ENCODE measurements around the gene POLR1C. TPM values are rescaled to one million over a fixed set of nuclear protein-coding genes. Genes with fewer than 3 reads are reported as not detected.
A peak's percentile ranks its signal among the peaks of the same experiment; 100 is the strongest.

Gene POLR1C
- total and polyA plus RNA-seq, 2 experiments from 2014 or later, result 24.9 to 38.1 TPM

GRCh38 chr6:43517505-43518357 lies 842 bp downstream of the POLR1C start:
- peak overlapping the region; percentile 99 for H3K4me2 ChIP-seq (ENCODE audit: unreplicated experiment)
- no peaks in the 10 kb centered on the region for H4K20me1 ChIP-seq (ENCODE audit: insufficient read depth)
- peak overlapping the region; percentile 95 for H3K9ac ChIP-seq
- peaks cover 27% of the 10 kb centered on the region for H3F3A ChIP-seq (ENCODE audit: insufficient read depth)
- H3K9me3 ChIP-seq (ENCODE audit: low read depth), result no peaks in the 10 kb centered on the region
- peaks cover 36% of the 10 kb centered on the region for H3K36me3 ChIP-seq (ENCODE audit: low read depth)
- H2AFZ ChIP-seq, result peak overlapping the region; percentile 91
- peak; percentile 36 for DNase-seq
- TF ChIP-seq EZH2 (IDR thresholded peaks at IDR 0.05; ENCODE audit: insufficient read depth, poor library complexity, severe bottlenecking) (no peak), EZH2phosphoT487 (IDR thresholded peaks at IDR 0.05; ENCODE audit: insufficient read depth, low read depth) (no peak)
- in situ Hi-C loops (cut with MboI), result no loop called here
- no peaks in the 10 kb centered on the region for H3K27me3 ChIP-seq (replicated peaks; ENCODE audit: insufficient read depth)
- peaks cover 74% of the 10 kb centered on the region for H3K79me2 ChIP-seq (ENCODE audit: insufficient read depth)
- peaks cover 21% of the 10 kb centered on the region for H3K4me1 ChIP-seq (ENCODE audit: insufficient read depth)
- H3K9me2 ChIP-seq (ENCODE audit: insufficient read depth), result no peaks in the 10 kb centered on the region
- WGBS, 2 experiments (ENCODE audit: low coverage in 1 of 2, low lambda C conversion rate in 2 of 2, missing lambda C conversion rate in 2 of 2), result 0 to 1% methylated on average over 10 of the region's 10 CpGs
- H3K27ac ChIP-seq, result peak overlapping the region; percentile 53
- peak overlapping the region; percentile 99 for H3K4me3 ChIP-seq

- H3K4me2 ChIP-seq (ENCODE audit: unreplicated experiment), result no peak overlapping the region
- peaks cover 31% of the 10 kb centered on the region for H3F3A ChIP-seq (ENCODE audit: insufficient read depth)
- H3K27me3 ChIP-seq (replicated peaks; ENCODE audit: insufficient read depth), result no peaks in the 10 kb centered on the region
- no peak overlapping the region for H3K4me3 ChIP-seq
- peaks cover 19% of the 10 kb centered on the region for H3K4me1 ChIP-seq (ENCODE audit: insufficient read depth)
- no peak for DNase-seq
- H3K27ac ChIP-seq, result no peak overlapping the region
- H2AFZ ChIP-seq, result no peak overlapping the region
- peaks cover 56% of the 10 kb centered on the region for H3K36me3 ChIP-seq (ENCODE audit: low read depth)
- H3K9ac ChIP-seq, result no peak overlapping the region
- in situ Hi-C loops (cut with MboI), result no loop called here
- whole genome bisulfite sequencing, 2 experiments (ENCODE audit: low coverage in 1 of 2, low lambda C conversion rate in 2 of 2, missing lambda C conversion rate in 2 of 2), result 88 to 89% methylated on average over 8 of the region's 8 CpGs
- H3K9me2 ChIP-seq (ENCODE audit: insufficient read depth), result no peaks in the 10 kb centered on the region
- H3K79me2 ChIP-seq (ENCODE audit: insufficient read depth), result peaks cover 51% of the 10 kb centered on the region
- H4K20me1 ChIP-seq (ENCODE audit: insufficient read depth), result no peaks in the 10 kb centered on the region
- H3K9me3 ChIP-seq (ENCODE audit: low read depth), result no peaks in the 10 kb centered on the region
- TF ChIP-seq EZH2phosphoT487 (IDR thresholded peaks at IDR 0.05; ENCODE audit: insufficient read depth, low read depth), result no peak
- no peak for TF ChIP-seq EZH2 (IDR thresholded peaks at IDR 0.05; ENCODE audit: insufficient read depth, poor library complexity, severe bottlenecking)
Measured at GRCh38 chr6:43520097-43520496, 3.2 kb downstream of the POLR1C start.

GRCh38 chr6:43521836-43522235 lies 4.9 kb downstream of the POLR1C start:
- H3K4me1 ChIP-seq (ENCODE audit: insufficient read depth), result peaks cover 11% of the 10 kb centered on the region
- no peak overlapping the region for H3K4me2 ChIP-seq (ENCODE audit: unreplicated experiment)
- in situ Hi-C loops (cut with MboI), result no loop called here
- no peak overlapping the region for H3K9ac ChIP-seq
- no peak overlapping the region for H2AFZ ChIP-seq
- H3K79me2 ChIP-seq (ENCODE audit: insufficient read depth), result peaks cover 35% of the 10 kb centered on the region
- no peak for TF ChIP-seq EZH2 (IDR thresholded peaks at IDR 0.05; ENCODE audit: insufficient read depth, poor library complexity, severe bottlenecking)
- no peak for TF ChIP-seq EZH2phosphoT487 (IDR thresholded peaks at IDR 0.05; ENCODE audit: insufficient read depth, low read depth)
- no peaks in the 10 kb centered on the region for H3K9me3 ChIP-seq (ENCODE audit: low read depth)
- H3K9me2 ChIP-seq (ENCODE audit: insufficient read depth), result no peaks in the 10 kb centered on the region
- no peaks in the 10 kb centered on the region for H4K20me1 ChIP-seq (ENCODE audit: insufficient read depth)
- no peaks in the 10 kb centered on the region for H3K27me3 ChIP-seq (replicated peaks; ENCODE audit: insufficient read depth)
- H3F3A ChIP-seq (ENCODE audit: insufficient read depth), result peaks cover 37% of the 10 kb centered on the region
- H3K4me3 ChIP-seq, result no peak overlapping the region
- H3K27ac ChIP-seq, result no peak overlapping the region
- 94 to 97% methylated on average over 2 of the region's 2 CpGs for WGBS, 2 experiments (ENCODE audit: low coverage in 1 of 2, low lambda C conversion rate in 2 of 2, missing lambda C conversion rate in 2 of 2)
- H3K36me3 ChIP-seq (ENCODE audit: low read depth), result peaks cover 72% of the 10 kb centered on the region
- DNase-seq, result no peak

GRCh38 chr6:43522547-43523261 lies 5.8 kb downstream of the POLR1C start:
- DNase-seq, result no peak
- no peaks in the 10 kb centered on the region for H3K9me3 ChIP-seq (ENCODE audit: low read depth)
- 87 to 90% methylated on average over 8 of the region's 8 CpGs for WGBS, 2 experiments (ENCODE audit: low coverage in 1 of 2, low lambda C conversion rate in 2 of 2, missing lambda C conversion rate in 2 of 2)
- H3K36me3 ChIP-seq (ENCODE audit: low read depth), result peaks cover 75% of the 10 kb centered on the region
- no peaks in the 10 kb centered on the region for H3K9me2 ChIP-seq (ENCODE audit: insufficient read depth)
- H3K27ac ChIP-seq, result no peak overlapping the region
- no peak overlapping the region for H3K4me2 ChIP-seq (ENCODE audit: unreplicated experiment)
- TF ChIP-seq EZH2 (IDR thresholded peaks at IDR 0.05; ENCODE audit: insufficient read depth, poor library complexity, severe bottlenecking), result no peak
- no peak for TF ChIP-seq EZH2phosphoT487 (IDR thresholded peaks at IDR 0.05; ENCODE audit: insufficient read depth, low read depth)
- H3K4me1 ChIP-seq (ENCODE audit: insufficient read depth), result peaks cover 11% of the 10 kb centered on the region
- peaks cover 26% of the 10 kb centered on the region for H3K79me2 ChIP-seq (ENCODE audit: insufficient read depth)
- in situ Hi-C loops (cut with MboI), result no loop called here
- no peaks in the 10 kb centered on the region for H4K20me1 ChIP-seq (ENCODE audit: insufficient read depth)
- peaks cover 44% of the 10 kb centered on the region for H3F3A ChIP-seq (ENCODE audit: insufficient read depth)
- H2AFZ ChIP-seq, result no peak overlapping the region
- no peaks in the 10 kb centered on the region for H3K27me3 ChIP-seq (replicated peaks; ENCODE audit: insufficient read depth)
- H3K4me3 ChIP-seq, result no peak overlapping the region
- no peak overlapping the region for H3K9ac ChIP-seq
